Measurements from ENCODE around the gene VCY.
"Not testable (repeated sequence)": the region's sequence is repeated elsewhere in the genome, so short reads cannot be mapped to it uniquely, and the experiment has no call there.

Gene VCY

GRCh38 chrY:13986373-13986772 lies at the start of gene VCY:
Gene VCY (minus strand): TSS chrY:13986473. CDS start chrY:13986440, 33 bp downstream.
- H3K4me3 ChIP-seq (ENCODE audit: control insufficient read depth, low read depth, low read length); DNase-seq (ENCODE audit: low read depth): not testable (repeated sequence)

GRCh38 chrY:14030395-14030794 lies 44.1 kb upstream of the VCY start:
- not testable (repeated sequence) for DNase-seq (ENCODE audit: low read depth); H3K4me3 ChIP-seq (ENCODE audit: control insufficient read depth, low read depth, low read length)

GRCh38 chrY:14011916-14012315 lies 25.6 kb upstream of the VCY start:
- DNase-seq (ENCODE audit: low read depth); H3K4me3 ChIP-seq (ENCODE audit: control insufficient read depth, low read depth, low read length): not testable (repeated sequence)

- H3K4me3 ChIP-seq (ENCODE audit: control insufficient read depth, low read depth, low read length); DNase-seq (ENCODE audit: low read depth): not testable (repeated sequence)
Observed at GRCh38 chrY:13942406-13942805, 43.9 kb downstream of the VCY start.

Data from fibroblast of mammary gland (primary cell).